Lower lobe of right lung (tissue), 2 donors: ENCODE measurements around the gene PDLIM5. TPM values are rescaled to one million over a fixed set of nuclear protein-coding genes. Genes with fewer than 3 reads are reported as not detected.

Experiments used
- ATAC-seq, 2 donors: fragments of 200-7000 bp; cut with Tn5 transposase; one replicate each; pipeline ENCODE4 v1.9.1; 2020 to 2022; ENCODE audit warnings: mild to moderate bottlenecking in 2 of 2, moderate library complexity in 2 of 2
- DNase-seq: peaks from one replicate; pipeline ENCODE4 v3.0.0-alpha.2; 2020
- H3K27ac ChIP-seq: fragments of 200-600 bp; one replicate; pipeline ENCODE4 v1.8.0; 2022
- H3K27me3 ChIP-seq: fragments of 200-600 bp; one replicate; pipeline ENCODE4 v1.8.0; 2022; ENCODE audit warnings: low read depth
- H3K36me3 ChIP-seq: fragments of 200-600 bp; one replicate; pipeline ENCODE4 v1.8.0; 2022; ENCODE audit warnings: mild to moderate bottlenecking
- H3K4me1 ChIP-seq: fragments of 200-600 bp; one replicate; pipeline ENCODE4 v1.8.0; 2022
- H3K4me3 ChIP-seq: fragments of 200-600 bp; one replicate; pipeline ENCODE4 v1.8.0; 2022; ENCODE audit warnings: mild to moderate bottlenecking
- H3K9me3 ChIP-seq: fragments of 200-600 bp; one replicate; pipeline ENCODE4 v1.8.0; 2022
- CTCF ChIP-seq: fragments of 200-600 bp; IDR thresholded peaks from one replicate; pipeline ENCODE4 v1.8.0; 2022; ENCODE audit warnings: antibody characterized with exemption, mild to moderate bottlenecking
- intact Hi-C: fragments of 100-400 bp; cut with DNase I; formaldehyde crosslinking; loops from one replicate; pipeline ENCODE4 v1.11.0; 2022
- total RNA-seq: library from RNA; stranded (reverse); fragmentation: NEBNext Ultra II Directional; extraction: Animal tissue kit (Norgen Biotek cat#: 25700); gene quantifications from one replicate; pipeline ENCODE4 v1.2.1, GENCODE V29; 2021
- donor health status: DM: no; HTN: yes; CAD: no; lungs with severe emphysema.

The PDLIM5 gene
- total RNA-seq, 1 donor from 2014 or later = 75.8 TPM

- DNase-seq = no peak
- no peak overlapping the region for H3K27ac ChIP-seq
- H3K27me3 ChIP-seq = no peaks in the 10 kb centered on the region
- intact Hi-C loops = no loop called here
- H3K4me1 ChIP-seq = no peaks in the 10 kb centered on the region
- no peak for ATAC-seq
- no peaks in the 10 kb centered on the region for H3K36me3 ChIP-seq
- no peak overlapping the region for H3K4me3 ChIP-seq
- no peak for TF ChIP-seq CTCF
- no peaks in the 10 kb centered on the region for H3K9me3 ChIP-seq
Observed at GRCh38 chr4:94695384-94695783, 243.6 kb downstream of the PDLIM5 start.

GRCh38 chr4:94698187-94698586 lies 246.4 kb downstream of the PDLIM5 start:
- intact Hi-C loops = no loop called here
- H3K27ac ChIP-seq = no peak overlapping the region
- no peaks in the 10 kb centered on the region for H3K27me3 ChIP-seq
- no peak for ATAC-seq
- no peaks in the 10 kb centered on the region for H3K9me3 ChIP-seq
- H3K4me3 ChIP-seq = no peak overlapping the region
- no peak for DNase-seq
- no peaks in the 10 kb centered on the region for H3K36me3 ChIP-seq
- no peaks in the 10 kb centered on the region for H3K4me1 ChIP-seq
- TF ChIP-seq CTCF = no peak

GRCh38 chr4:94700298-94700697 lies 248.6 kb downstream of the PDLIM5 start:
- Histone ChIP-seq H3K9me3 (no peaks in the 10 kb centered on the region), H3K36me3 (no peaks in the 10 kb centered on the region), H3K4me1 (no peaks in the 10 kb centered on the region), H3K27me3 (no peaks in the 10 kb centered on the region), H3K27ac (no peak overlapping the region), H3K4me3 (no peak overlapping the region)
- TF ChIP-seq CTCF = no peak
- intact Hi-C loops = no loop called here
- no peak for DNase-seq
- no peak for ATAC-seq

- no peak for DNase-seq
- Histone ChIP-seq H3K27ac (no peak overlapping the region), H3K4me1 (no peaks in the 10 kb centered on the region), H3K9me3 (no peaks in the 10 kb centered on the region), H3K4me3 (no peak overlapping the region), H3K27me3 (no peaks in the 10 kb centered on the region), H3K36me3 (no peaks in the 10 kb centered on the region)
- TF ChIP-seq CTCF = no peak
- intact Hi-C loops = no loop called here
- ATAC-seq = no peak
Observed at GRCh38 chr4:94701631-94702300, 250.0 kb downstream of the PDLIM5 start.

- ATAC-seq (no peak), DNase-seq (no peak)
- Histone ChIP-seq H3K4me1 (no peaks in the 10 kb centered on the region), H3K27me3 (no peaks in the 10 kb centered on the region), H3K4me3 (no peak overlapping the region), H3K27ac (no peak overlapping the region), H3K9me3 (no peaks in the 10 kb centered on the region), H3K36me3 (no peaks in the 10 kb centered on the region)
- no peak for TF ChIP-seq CTCF
- intact Hi-C loops = no loop called here
Observed at GRCh38 chr4:94711635-94712034, 259.9 kb downstream of the PDLIM5 start.
